Skin of body (tissue), 2 donors: Measurements from ENCODE around the gene PM20D1. TPM values are rescaled to one million over a fixed set of nuclear protein-coding genes. Genes with fewer than 3 reads are reported as not detected.

Source experiments
- DNase-seq: peaks from one replicate; lab custom pipeline; 2025; lab: John Stamatoyannopoulos, UW
- total RNA-seq: library from RNA; depleted of rRNA; stranded (reverse); fragments of >200 nt; gene quantifications from one replicate; pipeline ENCODE4 v1.2.3, GENCODE V29; 2014

Gene PM20D1
- total RNA-seq, 1 donor from 2014 or later = 0.39 TPM

DNA sequence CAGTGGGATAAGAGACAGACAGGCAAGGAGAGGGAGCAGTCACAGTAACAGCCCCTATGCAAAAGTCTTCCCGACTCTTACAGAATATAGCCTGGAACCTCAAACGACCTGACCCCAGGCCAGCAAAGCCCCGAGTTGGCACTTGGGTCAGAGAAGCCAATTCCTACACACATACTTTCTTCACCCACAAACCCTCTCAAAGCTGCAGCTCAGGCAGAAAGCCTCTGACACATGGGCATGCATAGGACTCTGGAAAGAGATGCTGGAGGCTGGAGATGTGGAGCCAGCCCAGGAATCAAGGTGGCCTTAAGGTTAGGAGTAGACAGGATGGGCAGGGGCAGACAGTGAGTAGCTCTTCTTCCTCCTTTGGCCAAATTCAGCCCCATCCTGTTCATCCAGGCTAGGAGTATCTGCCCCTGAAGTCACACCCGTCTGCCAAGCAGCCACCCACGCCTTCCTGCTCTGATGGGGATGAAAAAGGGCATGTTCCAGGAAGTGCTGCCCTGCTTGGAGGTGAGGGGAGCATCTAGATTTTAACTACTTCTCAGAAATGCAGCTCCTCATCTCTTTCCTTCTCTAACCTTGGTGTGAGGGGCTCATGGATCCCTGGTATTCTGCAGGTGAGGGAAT lies 44.7 kb downstream of the PM20D1 start:
- DNase-seq = no peak

GRCh38 chr1:205804605-205805004 lies 45.3 kb downstream of the PM20D1 start:
- no peak for DNase-seq

DNA sequence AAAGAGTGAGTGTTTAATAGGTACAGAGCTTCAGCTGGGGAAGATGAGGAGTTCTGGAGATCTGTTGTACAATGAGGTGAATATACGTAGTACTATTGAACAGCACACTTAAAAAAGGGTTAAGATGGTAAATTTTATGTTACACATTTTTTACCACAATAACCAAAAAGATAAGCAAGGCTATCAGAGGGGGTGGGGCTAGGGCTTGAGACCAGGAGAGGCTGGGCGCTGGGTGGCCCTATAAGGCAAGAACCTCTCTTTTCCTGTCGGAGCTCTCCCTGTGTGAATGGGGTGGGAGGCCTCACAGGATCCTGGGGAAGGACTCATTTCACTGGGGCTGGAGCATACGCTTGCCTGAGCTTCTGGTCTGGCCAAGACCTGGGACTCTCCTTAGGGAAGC lies 45.9 kb downstream of the PM20D1 start:
- DNase-seq = no peak

DNA sequence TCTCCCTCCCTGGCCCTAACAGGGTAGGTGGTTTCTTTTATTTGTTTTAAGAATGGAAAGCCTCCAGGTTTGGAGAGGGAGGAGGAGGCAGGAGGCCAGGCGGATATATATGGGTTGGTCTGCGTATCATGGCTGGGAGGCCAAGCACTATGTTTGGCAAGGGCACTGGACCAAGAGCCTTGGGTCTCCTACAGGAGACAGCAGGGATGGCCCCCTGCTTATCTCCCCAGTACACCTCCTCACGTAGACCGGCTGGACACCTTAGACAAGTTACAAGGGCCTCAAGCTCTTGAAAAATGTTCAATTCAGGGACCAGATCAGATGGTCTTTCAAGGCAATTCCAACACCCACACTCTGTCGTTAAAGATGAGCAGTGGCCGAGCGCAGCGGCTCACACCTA lies 47.9 kb downstream of the PM20D1 start:
- DNase-seq = no peak

- no peak for DNase-seq
Observed at GRCh38 chr1:205800981-205801703, 48.8 kb downstream of the PM20D1 start.

- DNase-seq = no peak
Observed at GRCh38 chr1:205800427-205800826, 49.5 kb downstream of the PM20D1 start.

DNA sequence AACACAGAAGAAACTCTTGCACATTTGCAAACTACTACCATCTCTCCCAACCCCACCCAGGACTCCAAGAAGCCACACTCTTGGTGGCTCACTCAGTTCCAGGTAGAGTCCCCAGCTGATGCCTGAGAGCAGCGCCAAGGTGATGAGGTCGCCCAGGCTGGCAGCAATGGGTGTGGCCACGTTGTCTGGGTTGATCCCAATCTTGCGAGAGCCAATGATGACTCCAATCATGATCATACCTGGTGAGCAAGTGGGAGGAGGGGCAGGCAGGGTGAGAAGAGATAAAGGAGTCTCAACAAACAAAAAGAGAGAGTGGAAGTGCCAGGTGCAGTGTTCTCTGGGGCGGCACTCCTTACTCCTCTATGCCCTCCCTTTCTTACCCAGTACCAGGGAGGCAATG lies 51.4 kb downstream of the PM20D1 start:
- no peak for DNase-seq

GRCh38 chr1:205797168-205797567 lies 52.8 kb downstream of the PM20D1 start:
- no peak for DNase-seq

DNA sequence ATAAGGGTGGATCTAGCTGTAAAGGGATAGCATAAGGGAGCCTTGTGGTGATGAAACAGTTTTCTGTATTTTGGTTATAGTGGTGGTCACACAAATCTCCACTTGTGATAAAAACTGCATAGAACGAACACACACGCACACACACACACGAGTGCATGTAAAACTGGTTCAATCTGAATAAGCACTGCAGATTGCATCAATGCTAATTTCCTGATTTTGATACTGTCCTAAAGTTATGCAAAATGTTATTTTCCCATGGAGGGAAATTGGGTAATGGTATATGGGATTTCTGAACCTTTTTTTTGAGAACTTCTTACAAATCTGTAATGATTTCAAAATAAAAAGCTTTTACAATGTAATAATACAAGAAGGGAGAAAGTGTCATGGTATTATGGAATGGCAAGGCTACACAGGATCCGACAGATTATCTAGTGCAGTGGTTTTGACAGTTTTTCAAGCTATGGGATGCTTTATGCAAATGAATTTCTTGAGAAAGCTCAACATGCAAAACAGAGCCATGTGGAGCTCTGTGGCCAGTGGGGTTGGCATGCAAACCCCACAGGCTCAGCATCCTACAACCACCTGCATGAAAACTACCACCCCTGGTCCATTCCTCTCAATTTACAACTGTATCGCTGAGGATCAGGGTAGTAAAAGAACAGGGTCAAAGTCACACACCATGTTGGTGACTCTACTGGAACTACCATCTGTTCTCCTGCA lies 55.8 kb downstream of the PM20D1 start:
- DNase-seq = no peak

DNA sequence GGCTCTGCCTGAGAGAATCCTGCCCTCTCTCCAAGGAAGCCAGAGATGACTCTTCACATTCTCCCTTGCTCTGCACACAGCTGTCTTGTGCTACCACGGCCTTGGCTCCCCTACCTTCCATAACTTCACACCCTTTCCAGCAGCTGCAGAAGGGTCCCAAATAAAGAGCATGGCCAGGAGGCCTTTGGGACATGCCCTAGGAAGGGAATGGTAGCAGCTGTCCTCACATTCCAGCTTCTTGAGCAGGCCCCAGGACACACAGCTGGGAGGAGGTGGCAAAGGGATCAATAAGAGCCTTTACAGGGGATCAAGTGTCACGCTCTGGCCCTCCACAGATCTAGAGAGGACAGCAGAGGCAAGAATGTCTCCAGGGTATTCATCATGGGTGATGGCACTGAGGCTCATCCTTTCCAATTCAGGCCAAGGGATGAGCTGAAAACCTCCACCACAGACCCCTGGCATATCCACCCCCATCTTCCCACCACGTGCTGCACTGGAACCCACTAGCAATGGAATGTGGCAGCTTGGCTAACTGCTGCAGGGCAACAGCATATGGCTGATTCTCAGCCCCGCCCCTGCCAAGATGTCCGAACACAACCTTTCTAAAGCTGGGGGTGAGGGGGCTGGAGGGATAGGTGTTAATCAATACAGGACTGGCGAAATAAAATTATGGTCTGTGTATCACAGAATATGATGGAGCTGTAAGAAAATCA lies 56.8 kb downstream of the PM20D1 start:
- no peak for DNase-seq

- no peak for DNase-seq
Observed at GRCh38 chr1:205792481-205792881, 57.5 kb downstream of the PM20D1 start.

- no peak for DNase-seq
Observed at GRCh38 chr1:205791568-205792180, 58.3 kb downstream of the PM20D1 start.

GRCh38 chr1:205787287-205787916 lies 62.5 kb downstream of the PM20D1 start:
- DNase-seq = no peak

DNA sequence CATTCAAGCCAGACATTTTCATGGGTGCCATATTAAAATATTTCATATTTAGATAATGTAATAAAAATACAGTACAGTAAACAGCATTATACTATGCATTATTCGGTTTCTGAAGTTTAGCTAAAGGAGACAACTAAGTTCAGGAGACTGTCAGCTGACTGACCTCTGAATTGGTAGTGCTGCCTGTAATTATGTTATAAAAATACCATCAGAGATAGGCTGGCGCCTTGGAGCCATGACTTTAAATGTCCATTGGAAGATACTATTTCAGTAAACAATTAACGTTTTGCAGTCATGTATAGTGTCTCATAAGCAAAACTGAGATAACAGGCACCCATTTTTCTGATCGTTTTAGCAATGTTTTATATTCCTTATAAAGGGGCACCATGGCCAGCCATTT lies 63.3 kb downstream of the PM20D1 start:
- no peak for DNase-seq

DNA sequence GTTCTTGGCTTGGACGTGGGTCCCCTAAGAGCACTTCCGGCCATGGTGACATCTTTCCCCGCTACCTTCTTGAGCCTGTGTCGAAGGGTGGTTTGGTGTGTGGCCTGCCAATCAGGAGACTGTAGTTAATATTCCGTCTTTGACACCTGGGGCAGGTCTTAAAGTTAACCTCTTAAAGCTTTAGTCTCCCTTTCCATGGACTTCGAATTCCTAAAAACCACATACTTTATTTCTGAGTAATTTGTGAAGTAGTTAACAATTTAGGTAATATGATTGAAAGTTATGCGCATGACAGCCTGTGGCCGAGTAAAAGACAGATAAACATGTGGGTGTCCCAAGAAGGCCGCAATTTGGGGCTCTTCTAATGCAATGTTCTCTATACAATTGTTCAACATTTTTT lies 64.5 kb downstream of the PM20D1 start:
- no peak for DNase-seq

GRCh38 chr1:205783904-205784303 lies 66.0 kb downstream of the PM20D1 start:
- no peak for DNase-seq

DNA sequence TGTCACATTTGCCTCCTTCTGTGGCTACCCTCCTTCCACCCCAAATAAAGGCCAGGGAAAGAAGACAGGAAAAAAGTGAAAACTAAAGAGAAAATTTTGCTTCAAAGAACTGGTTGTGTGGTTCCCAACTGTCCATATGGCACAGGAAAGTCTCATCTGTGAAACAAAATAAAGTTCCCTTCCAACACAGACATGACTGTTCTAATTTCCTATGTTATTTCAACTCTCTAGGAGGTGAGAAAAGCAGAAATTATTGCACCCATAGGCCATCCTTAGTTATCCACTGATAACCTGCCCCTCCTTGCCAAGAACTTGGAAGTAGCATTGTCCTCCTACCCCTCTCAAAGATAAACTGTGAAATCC lies 66.5 kb downstream of the PM20D1 start:
- no peak for DNase-seq

- no peak for DNase-seq
Observed at GRCh38 chr1:205782627-205783432, 67.1 kb downstream of the PM20D1 start.

DNA sequence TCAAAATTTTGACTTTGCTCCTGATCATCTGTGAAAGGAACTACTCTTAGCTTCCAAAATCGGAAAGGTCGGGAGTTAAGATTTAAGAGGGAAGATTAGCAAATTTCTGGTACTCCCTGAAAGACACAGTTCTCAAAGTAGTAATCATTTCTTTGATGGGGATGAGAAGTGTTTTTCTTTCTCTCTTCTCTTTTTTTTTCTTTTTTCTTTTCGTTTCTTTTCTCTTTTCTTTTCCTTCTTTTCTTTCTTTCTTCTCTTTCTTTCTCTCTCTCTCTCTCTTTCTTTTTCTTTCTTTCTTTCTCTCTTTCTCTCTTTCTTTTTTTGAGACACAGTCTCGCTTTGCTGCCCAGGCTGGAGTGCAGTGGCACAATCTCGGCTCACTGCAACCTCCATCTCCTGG lies 69.6 kb downstream of the PM20D1 start:
- no peak for DNase-seq
